SU-DHL-6 (cell line): ENCODE measurements around the gene SLC44A3.

Experiments used
- H2AFZ ChIP-seq: fragments of 200-600 bp; sonication (generic); 2 replicates; pipeline ENCODE4 v1.6.1; 2014; ENCODE audit warnings: low read depth, mild to moderate bottlenecking, moderate library complexity, mixed read lengths, antibody characterized with exemption, low read length; ENCODE audit not compliant: severe bottlenecking
- H3F3A ChIP-seq: fragments of 200-600 bp; shearing (Covaris generic); 2 replicates; pipeline ENCODE4 v1.6.0; 2016; ENCODE audit warnings: antibody characterized with exemption, mild to moderate bottlenecking; ENCODE audit not compliant: insufficient read depth
- H3K27ac ChIP-seq: fragments of 200-600 bp; sonication (generic); 2 replicates; pipeline ENCODE4 v1.5.1; 2016; ENCODE audit warnings: low read depth, mild to moderate bottlenecking, low read length, moderate library complexity, mixed read lengths
- H3K27me3 ChIP-seq: fragments of 200-600 bp; sonication (generic), shearing (Covaris generic); 2 replicates; pipeline ENCODE4 v1.6.0; 2014; ENCODE audit warnings: mild to moderate bottlenecking, low read length
- H3K36me3 ChIP-seq: fragments of 200-600 bp; sonication (generic); 2 replicates; pipeline ENCODE4 v1.6.1; 2014; ENCODE audit warnings: mild to moderate bottlenecking, low read length, mixed read lengths
- H3K4me2 ChIP-seq: fragments of 300-600, 200-600 bp; shearing (Covaris generic), sonication (generic); 2 replicates; pipeline ENCODE4 v1.6.0; 2014; ENCODE audit warnings: low read length, low read depth, mild to moderate bottlenecking; ENCODE audit not compliant: poor library complexity, severe bottlenecking
- H3K4me3 ChIP-seq: fragments of 200-600 bp; sonication (generic); 2 replicates; pipeline ENCODE4 v1.5.1; 2014; ENCODE audit warnings: antibody characterized with exemption, low read length, mild to moderate bottlenecking, mixed read lengths; ENCODE audit not compliant: insufficient read depth, poor library complexity, severe bottlenecking
- H3K79me2 ChIP-seq: fragments of 200-600 bp; sonication (generic); 2 replicates; pipeline ENCODE4 v1.6.1; 2014; ENCODE audit warnings: mild to moderate bottlenecking, low read length, moderate library complexity; ENCODE audit not compliant: insufficient read depth
- H3K9ac ChIP-seq: fragments of 200-600 bp; sonication (generic); 2 replicates; pipeline ENCODE4 v1.7.0; 2014; ENCODE audit warnings: mild to moderate bottlenecking, low read length
- H3K9me2 ChIP-seq: fragments of 200-600 bp; sonication (generic); replicated peaks from 2 replicates; pipeline ENCODE4 v1.6.1; 2014; ENCODE audit warnings: low read length; ENCODE audit not compliant: insufficient read depth
- H3K9me3 ChIP-seq: fragments of 200-600 bp; sonication (generic); 2 replicates; pipeline ENCODE4 v1.6.1; 2014; ENCODE audit warnings: low read length, mixed read lengths; ENCODE audit not compliant: insufficient read depth
- H4K20me1 ChIP-seq: fragments of 200-600 bp; sonication (generic); 2 replicates; pipeline ENCODE4 v1.6.1; 2014; ENCODE audit warnings: low read depth, mild to moderate bottlenecking, antibody characterized with exemption, low read length, moderate library complexity, mixed read lengths
- EZH2phosphoT487 ChIP-seq: fragments of 200-600 bp; sonication (generic), shearing (Covaris generic); conservative IDR thresholded peaks from 2 replicates; pipeline ENCODE4 v1.6.1; 2018; ENCODE audit warnings: mild to moderate bottlenecking, antibody characterized with exemption, low read length, moderate library complexity, mixed read lengths
- TF ChIP-seq, protein P1 (sequence below): fragments of 200-600 bp; sonication (generic); IDR thresholded peaks from one replicate; pipeline ENCODE4 v1.5.1; 2017; ENCODE audit warnings: antibody characterized with exemption, mild to moderate bottlenecking, low read length, moderate library complexity; ENCODE audit not compliant: insufficient read depth, poor library complexity, severe bottlenecking

The SLC44A3 gene

DNA sequence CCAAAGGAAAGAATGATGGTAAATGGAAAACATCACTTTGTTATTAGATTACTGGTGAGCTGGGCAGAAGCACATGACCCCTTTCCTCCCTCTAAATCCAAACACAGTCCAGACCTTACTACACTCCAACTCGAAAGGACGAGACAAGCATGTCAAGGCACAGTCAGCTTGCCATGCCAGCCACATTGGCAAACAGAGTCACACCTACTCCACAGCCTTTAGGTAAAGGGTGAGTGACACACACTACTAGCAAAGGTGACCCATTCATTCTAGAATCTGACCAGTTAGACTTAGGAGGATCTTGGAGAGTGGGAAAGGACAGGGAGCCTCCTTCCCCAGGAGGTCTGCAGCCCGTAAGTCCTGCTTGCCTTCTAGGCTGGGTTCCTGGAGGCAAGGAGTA is 3.0 kb downstream of the SLC44A3 start:
- Histone ChIP-seq H3K9me2 (no peaks in the 10 kb centered on the region), H3K9ac (no peak overlapping the region), H3F3A (no peaks in the 10 kb centered on the region), H3K4me3 (no peak overlapping the region), H3K9me3 (no peaks in the 10 kb centered on the region), H3K27ac (no peak overlapping the region), H3K36me3 (no peaks in the 10 kb centered on the region), H2AFZ (no peak overlapping the region), H3K79me2 (no peaks in the 10 kb centered on the region), H3K27me3 (no peaks in the 10 kb centered on the region), H4K20me1 (no peaks in the 10 kb centered on the region), H3K4me2 (no peak overlapping the region)
- TF ChIP-seq, protein P1, sequence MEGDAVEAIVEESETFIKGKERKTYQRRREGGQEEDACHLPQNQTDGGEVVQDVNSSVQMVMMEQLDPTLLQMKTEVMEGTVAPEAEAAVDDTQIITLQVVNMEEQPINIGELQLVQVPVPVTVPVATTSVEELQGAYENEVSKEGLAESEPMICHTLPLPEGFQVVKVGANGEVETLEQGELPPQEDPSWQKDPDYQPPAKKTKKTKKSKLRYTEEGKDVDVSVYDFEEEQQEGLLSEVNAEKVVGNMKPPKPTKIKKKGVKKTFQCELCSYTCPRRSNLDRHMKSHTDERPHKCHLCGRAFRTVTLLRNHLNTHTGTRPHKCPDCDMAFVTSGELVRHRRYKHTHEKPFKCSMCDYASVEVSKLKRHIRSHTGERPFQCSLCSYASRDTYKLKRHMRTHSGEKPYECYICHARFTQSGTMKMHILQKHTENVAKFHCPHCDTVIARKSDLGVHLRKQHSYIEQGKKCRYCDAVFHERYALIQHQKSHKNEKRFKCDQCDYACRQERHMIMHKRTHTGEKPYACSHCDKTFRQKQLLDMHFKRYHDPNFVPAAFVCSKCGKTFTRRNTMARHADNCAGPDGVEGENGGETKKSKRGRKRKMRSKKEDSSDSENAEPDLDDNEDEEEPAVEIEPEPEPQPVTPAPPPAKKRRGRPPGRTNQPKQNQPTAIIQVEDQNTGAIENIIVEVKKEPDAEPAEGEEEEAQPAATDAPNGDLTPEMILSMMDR = no peak
- TF ChIP-seq EZH2phosphoT487 = no peak

DNA sequence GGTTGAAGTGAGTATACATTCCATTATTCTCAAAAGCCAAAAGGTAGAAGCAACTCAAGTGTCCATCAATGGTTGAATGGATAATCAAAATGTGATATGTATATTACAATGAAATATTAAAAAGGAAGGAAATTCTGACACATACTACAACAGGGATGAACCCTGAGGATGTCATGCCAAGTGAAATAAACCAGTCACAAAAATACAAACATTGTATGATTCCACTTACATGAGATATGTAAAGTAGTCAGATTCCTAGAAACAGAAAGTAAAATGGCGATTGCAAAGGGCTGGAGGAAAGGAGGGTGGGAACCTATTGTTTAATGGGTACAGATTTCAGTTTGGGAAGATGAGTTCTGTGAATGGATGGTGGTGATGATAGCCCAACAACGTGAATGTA is 5.8 kb downstream of the SLC44A3 start:
- H3K9me2 ChIP-seq = no peaks in the 10 kb centered on the region
- H3K27ac ChIP-seq = no peak overlapping the region
- no peak overlapping the region for H3K9ac ChIP-seq
- H4K20me1 ChIP-seq = no peaks in the 10 kb centered on the region
- no peaks in the 10 kb centered on the region for H3K27me3 ChIP-seq
- H3K4me2 ChIP-seq = no peak overlapping the region
- no peaks in the 10 kb centered on the region for H3F3A ChIP-seq
- no peak overlapping the region for H3K4me3 ChIP-seq
- no peaks in the 10 kb centered on the region for H3K9me3 ChIP-seq
- no peaks in the 10 kb centered on the region for H3K36me3 ChIP-seq
- no peaks in the 10 kb centered on the region for H3K79me2 ChIP-seq
- no peak overlapping the region for H2AFZ ChIP-seq
- TF ChIP-seq EZH2phosphoT487 = no peak
- TF ChIP-seq, protein P1 = no peak

DNA sequence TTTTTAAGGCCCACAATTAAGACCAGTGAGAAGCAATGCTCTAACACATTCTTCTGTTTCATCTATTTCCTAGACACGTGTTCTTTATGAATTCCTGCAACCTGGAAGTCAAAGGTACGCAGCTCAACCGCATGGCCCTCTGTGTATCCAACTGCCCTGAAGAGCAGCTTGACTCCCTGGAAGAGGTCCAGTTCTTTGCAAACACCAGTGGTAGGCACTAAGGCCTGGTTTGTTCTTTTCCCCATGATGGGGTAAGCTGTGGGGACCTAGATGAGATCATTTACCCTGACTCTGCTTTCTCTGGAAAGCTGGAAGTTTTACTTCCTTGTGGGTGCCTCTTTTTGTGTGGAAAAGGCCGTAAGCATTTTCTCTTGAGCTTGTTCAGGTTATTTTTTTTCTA is 7.3 kb downstream of the SLC44A3 start:
- H3F3A ChIP-seq = no peaks in the 10 kb centered on the region

More for the DNA sequence above, 7.3 kb downstream of the SLC44A3 start:
- H3K4me3 ChIP-seq = no peak overlapping the region
- no peak overlapping the region for H2AFZ ChIP-seq
- no peaks in the 10 kb centered on the region for H3K27me3 ChIP-seq
- no peak overlapping the region for H3K27ac ChIP-seq
- no peaks in the 10 kb centered on the region for H4K20me1 ChIP-seq
- no peaks in the 10 kb centered on the region for H3K9me3 ChIP-seq
- no peaks in the 10 kb centered on the region for H3K79me2 ChIP-seq
- no peak overlapping the region for H3K9ac ChIP-seq
- H3K9me2 ChIP-seq = no peaks in the 10 kb centered on the region
- H3K36me3 ChIP-seq = no peaks in the 10 kb centered on the region
- H3K4me2 ChIP-seq = no peak overlapping the region
- no peak for TF ChIP-seq EZH2phosphoT487
- TF ChIP-seq, protein P1 = no peak
